ENCODE data around the gene GPR42.
A peak's percentile ranks its signal among the peaks of the same experiment; 100 is the strongest.

Gene GPR42

GRCh38 chr19:35346193-35347052 is 24.4 kb upstream of the GPR42 start:
- TF ChIP-seq CREB1 (IDR thresholded peaks at IDR 0.05; ENCODE audit: low read depth) = no peak
- TF ChIP-seq EGR1 (IDR thresholded peaks at IDR 0.05) = no peak
- TF ChIP-seq RAD21 (IDR thresholded peaks at IDR 0.05; ENCODE audit: low read depth) = no peak
- no peak for TF ChIP-seq MAX (IDR thresholded peaks at IDR 0.05)
- TF ChIP-seq FOXM1 (IDR thresholded peaks at IDR 0.05; ENCODE audit: borderline replicate concordance, low read depth) = no peak
- no peak for TF ChIP-seq EP300 (IDR thresholded peaks at IDR 0.05; ENCODE audit: borderline replicate concordance)
- TF ChIP-seq, protein P1, sequence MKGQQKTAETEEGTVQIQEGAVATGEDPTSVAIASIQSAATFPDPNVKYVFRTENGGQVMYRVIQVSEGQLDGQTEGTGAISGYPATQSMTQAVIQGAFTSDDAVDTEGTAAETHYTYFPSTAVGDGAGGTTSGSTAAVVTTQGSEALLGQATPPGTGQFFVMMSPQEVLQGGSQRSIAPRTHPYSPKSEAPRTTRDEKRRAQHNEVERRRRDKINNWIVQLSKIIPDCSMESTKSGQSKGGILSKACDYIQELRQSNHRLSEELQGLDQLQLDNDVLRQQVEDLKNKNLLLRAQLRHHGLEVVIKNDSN (IDR thresholded peaks at IDR 0.05) = no peak
- no peak for TF ChIP-seq NFIC (IDR thresholded peaks at IDR 0.05)
- TF ChIP-seq ZBTB7A (IDR thresholded peaks at IDR 0.05; ENCODE audit: low read depth) = no peak
- no peak for TF ChIP-seq YY1 (IDR thresholded peaks at IDR 0.05; ENCODE audit: low read depth)

GRCh38 chr19:35347171-35347929 is 23.5 kb upstream of the GPR42 start, which contains the start of gene FFAR1:
Gene FFAR1 (plus strand): TSS chr19:35347902. CDS start chr19:35351552, 3,650 bp downstream.
- TF ChIP-seq FOXM1 (IDR thresholded peaks at IDR 0.05; ENCODE audit: borderline replicate concordance, low read depth) (no peak), NFIC (IDR thresholded peaks at IDR 0.05) (no peak), CEBPB (IDR thresholded peaks at IDR 0.05) (no peak), TAF1 (IDR thresholded peaks at IDR 0.05; ENCODE audit: low read depth) (no peak), ZBTB7A (IDR thresholded peaks at IDR 0.05; ENCODE audit: low read depth) (no peak), TEAD4 (IDR thresholded peaks at IDR 0.05) (no peak)

DNA sequence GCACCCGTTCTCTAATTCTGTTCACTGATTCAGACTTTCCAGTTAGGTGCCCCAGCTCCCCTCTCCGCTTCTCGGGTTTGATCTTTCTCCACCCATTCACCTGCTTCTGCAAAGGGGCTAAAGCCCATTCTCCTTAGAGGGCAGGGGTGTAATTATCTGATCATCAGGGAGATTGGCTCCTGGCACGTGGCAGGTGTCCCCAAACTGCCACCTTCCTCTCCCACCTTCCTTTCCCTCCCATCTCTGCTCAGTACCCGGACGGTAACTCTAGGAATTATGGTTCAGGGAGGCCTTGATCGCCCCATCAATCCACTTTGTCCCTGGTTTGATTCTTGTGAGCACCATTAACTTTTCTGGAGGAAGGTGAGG is 23.0 kb upstream of the GPR42 start:
- TF ChIP-seq EGR1 (IDR thresholded peaks at IDR 0.05) = no peak
- TF ChIP-seq TAF1 (IDR thresholded peaks at IDR 0.05; ENCODE audit: low read depth) = no peak
- no peak for TF ChIP-seq TEAD4 (IDR thresholded peaks at IDR 0.05)
- no peak for TF ChIP-seq TCF12 (IDR thresholded peaks at IDR 0.05; ENCODE audit: low read depth)
- TF ChIP-seq ZBTB7A (IDR thresholded peaks at IDR 0.05; ENCODE audit: low read depth) = no peak
- no peak for TF ChIP-seq FOXM1 (IDR thresholded peaks at IDR 0.05; ENCODE audit: borderline replicate concordance, low read depth)
- TF ChIP-seq REST (IDR thresholded peaks at IDR 0.05; ENCODE audit: low read depth) = no peak

GRCh38 chr19:35348911-35349611 is 21.8 kb upstream of the GPR42 start:
- TF ChIP-seq TEAD4 (IDR thresholded peaks at IDR 0.05) (no peak), MAX (IDR thresholded peaks at IDR 0.05) (0 out of 2 replicates have a peak, but pooled peaks have one; percentile 17), ZBTB7A (IDR thresholded peaks at IDR 0.05; ENCODE audit: low read depth) (no peak)

DNA sequence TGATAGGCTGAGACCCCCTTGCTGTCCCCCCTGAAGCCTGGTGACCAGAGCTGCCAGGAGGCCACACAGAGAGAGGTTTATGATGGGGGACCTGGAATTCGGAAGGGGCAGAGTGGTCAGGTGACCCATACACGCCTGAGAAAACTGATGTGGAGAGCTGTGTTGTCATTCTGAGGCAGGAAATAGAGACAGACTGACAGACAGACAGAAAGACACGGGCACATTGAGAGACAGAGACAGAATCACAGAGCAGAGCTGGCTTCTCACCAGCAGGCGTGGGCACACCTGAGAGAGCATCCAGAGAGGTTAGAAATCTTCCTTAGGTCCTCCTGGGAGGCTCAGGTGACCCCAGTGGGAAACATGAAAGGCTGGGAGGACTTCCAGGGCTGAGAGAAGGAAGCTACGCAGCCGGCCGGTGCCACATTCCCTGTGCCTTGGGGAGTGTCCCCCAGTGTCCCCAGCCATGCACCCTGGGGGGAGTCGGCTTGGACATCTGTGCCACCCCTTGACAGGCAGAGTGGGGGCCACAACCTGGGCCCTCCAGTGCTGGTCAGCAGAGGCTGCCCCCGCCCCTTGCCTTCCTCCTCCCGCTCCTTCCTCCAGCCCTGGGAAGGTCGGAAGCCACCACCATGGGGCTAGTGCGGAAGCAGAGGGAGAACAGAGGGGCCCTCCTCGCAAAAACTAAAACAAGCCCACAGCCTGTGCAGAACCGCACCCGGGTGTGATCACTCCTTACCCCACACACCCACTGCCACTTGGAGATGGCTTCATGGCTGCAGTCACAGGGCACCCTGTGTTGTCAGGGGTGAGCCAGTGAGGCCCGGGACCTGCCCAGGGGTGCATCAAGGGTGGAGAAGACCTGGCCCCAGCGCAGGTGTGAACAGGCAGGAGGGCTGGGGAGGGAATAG is 21.0 kb upstream of the GPR42 start:
- no peak for TF ChIP-seq RAD21 (IDR thresholded peaks at IDR 0.05; ENCODE audit: low read depth)
- TF ChIP-seq, protein P1 (IDR thresholded peaks at IDR 0.05) = no peak
- no peak for TF ChIP-seq FOXM1 (IDR thresholded peaks at IDR 0.05; ENCODE audit: borderline replicate concordance, low read depth)
- no peak for TF ChIP-seq CEBPB (IDR thresholded peaks at IDR 0.05)
- TF ChIP-seq TCF12 (IDR thresholded peaks at IDR 0.05; ENCODE audit: low read depth) = no peak
- no peak for TF ChIP-seq CREB1 (IDR thresholded peaks at IDR 0.05; ENCODE audit: low read depth)
- TF ChIP-seq YY1 (IDR thresholded peaks at IDR 0.05; ENCODE audit: low read depth) = no peak
- no peak for TF ChIP-seq TEAD4 (IDR thresholded peaks at IDR 0.05)
- no peak for TF ChIP-seq ZBTB7A (IDR thresholded peaks at IDR 0.05; ENCODE audit: low read depth)
- no peak for TF ChIP-seq TAF1 (IDR thresholded peaks at IDR 0.05; ENCODE audit: low read depth)
- no peak for TF ChIP-seq EGR1 (IDR thresholded peaks at IDR 0.05)

DNA sequence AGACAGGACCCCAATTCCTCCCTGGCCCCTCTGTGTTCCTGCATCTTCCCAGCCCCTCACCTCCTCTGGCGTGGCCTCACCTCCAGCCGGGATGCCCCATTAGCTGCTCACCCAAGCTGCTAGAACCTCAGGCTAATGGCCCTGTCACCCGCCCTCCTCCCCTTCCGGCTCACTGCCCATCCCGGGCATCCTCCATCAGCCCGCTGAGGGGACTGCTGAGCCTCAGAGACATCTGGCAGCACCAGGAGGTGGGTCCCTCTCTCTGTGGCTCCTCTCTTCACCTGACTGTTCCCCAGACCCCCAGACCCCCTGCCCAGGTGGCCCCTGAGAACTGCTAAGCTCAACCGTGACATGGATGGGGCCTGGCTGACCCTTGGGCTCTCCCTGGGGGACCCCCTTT is 20.3 kb upstream of the GPR42 start:
- no peak for TF ChIP-seq TCF12 (IDR thresholded peaks at IDR 0.05; ENCODE audit: low read depth)
- TF ChIP-seq MAX (IDR thresholded peaks at IDR 0.05) = no peak
- TF ChIP-seq TEAD4 (IDR thresholded peaks at IDR 0.05) = no peak
- TF ChIP-seq YY1 (IDR thresholded peaks at IDR 0.05; ENCODE audit: low read depth) = no peak
- TF ChIP-seq EGR1 (IDR thresholded peaks at IDR 0.05) = no peak
- no peak for TF ChIP-seq FOXM1 (IDR thresholded peaks at IDR 0.05; ENCODE audit: borderline replicate concordance, low read depth)
- TF ChIP-seq RAD21 (IDR thresholded peaks at IDR 0.05; ENCODE audit: low read depth) = no peak
- TF ChIP-seq CREB1 (IDR thresholded peaks at IDR 0.05; ENCODE audit: low read depth) = no peak
- no peak for TF ChIP-seq NFIC (IDR thresholded peaks at IDR 0.05)
- TF ChIP-seq EP300 (IDR thresholded peaks at IDR 0.05; ENCODE audit: borderline replicate concordance) = no peak
- no peak for TF ChIP-seq CEBPB (IDR thresholded peaks at IDR 0.05)
- TF ChIP-seq, protein P1 (IDR thresholded peaks at IDR 0.05) = no peak

Measured in Ishikawa (cell line).